Astrocyte of the spinal cord (primary cell): ENCODE results near the gene CENPT.
A peak's percentile ranks its signal among the peaks of the same experiment; 100 is the strongest.

Experiments used
- DNase-seq: peaks from one replicate; pipeline ENCODE4 v3.0.0; 2011; ENCODE audit warnings: low read depth, low spot score
- H3K4me3 ChIP-seq: 2 replicates; pipeline ENCODE4 v1.5.1; 2011; ENCODE audit warnings: low read depth, mild to moderate bottlenecking, low read length, moderate library complexity
- in situ Hi-C: cut with HindIII; loops from 2 replicates; pipeline ENCODE4 v1.10.0; 2017; ENCODE audit warnings: low sequenced_read_pairs
- TF ChIP-seq, protein P1 (sequence below): IDR thresholded peaks from 2 replicates; pipeline ENCODE4 v1.5.1; 2012; ENCODE audit warnings: low read depth, mild to moderate bottlenecking, low read length, inconsistent platforms

The CENPT gene

DNA sequence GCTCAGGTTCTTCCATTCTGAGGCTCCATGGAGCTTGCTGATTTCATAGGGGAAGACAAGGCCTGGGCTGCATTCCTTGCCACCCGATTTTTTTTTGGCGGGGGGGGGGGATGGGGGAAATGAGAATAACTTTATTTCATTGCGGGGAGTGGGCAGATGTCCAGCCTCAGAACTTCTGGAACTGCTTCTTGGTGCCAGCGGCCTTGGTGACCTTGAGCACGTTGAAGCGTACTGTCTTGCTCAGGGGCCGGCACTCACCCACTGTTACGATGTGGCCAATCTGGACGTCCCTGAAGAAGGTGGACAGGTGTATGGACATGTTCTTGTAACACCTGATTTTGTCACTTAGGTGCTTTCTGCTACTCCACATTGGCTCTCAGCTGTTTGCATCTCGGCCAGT, 8.3 kb upstream of the CENPT start:
- in situ Hi-C loops, result no loop called here
- DNase-seq, result no peak
- H3K4me3 ChIP-seq, result no peak overlapping the region
- TF ChIP-seq, protein P1, sequence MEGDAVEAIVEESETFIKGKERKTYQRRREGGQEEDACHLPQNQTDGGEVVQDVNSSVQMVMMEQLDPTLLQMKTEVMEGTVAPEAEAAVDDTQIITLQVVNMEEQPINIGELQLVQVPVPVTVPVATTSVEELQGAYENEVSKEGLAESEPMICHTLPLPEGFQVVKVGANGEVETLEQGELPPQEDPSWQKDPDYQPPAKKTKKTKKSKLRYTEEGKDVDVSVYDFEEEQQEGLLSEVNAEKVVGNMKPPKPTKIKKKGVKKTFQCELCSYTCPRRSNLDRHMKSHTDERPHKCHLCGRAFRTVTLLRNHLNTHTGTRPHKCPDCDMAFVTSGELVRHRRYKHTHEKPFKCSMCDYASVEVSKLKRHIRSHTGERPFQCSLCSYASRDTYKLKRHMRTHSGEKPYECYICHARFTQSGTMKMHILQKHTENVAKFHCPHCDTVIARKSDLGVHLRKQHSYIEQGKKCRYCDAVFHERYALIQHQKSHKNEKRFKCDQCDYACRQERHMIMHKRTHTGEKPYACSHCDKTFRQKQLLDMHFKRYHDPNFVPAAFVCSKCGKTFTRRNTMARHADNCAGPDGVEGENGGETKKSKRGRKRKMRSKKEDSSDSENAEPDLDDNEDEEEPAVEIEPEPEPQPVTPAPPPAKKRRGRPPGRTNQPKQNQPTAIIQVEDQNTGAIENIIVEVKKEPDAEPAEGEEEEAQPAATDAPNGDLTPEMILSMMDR, result no peak

DNA sequence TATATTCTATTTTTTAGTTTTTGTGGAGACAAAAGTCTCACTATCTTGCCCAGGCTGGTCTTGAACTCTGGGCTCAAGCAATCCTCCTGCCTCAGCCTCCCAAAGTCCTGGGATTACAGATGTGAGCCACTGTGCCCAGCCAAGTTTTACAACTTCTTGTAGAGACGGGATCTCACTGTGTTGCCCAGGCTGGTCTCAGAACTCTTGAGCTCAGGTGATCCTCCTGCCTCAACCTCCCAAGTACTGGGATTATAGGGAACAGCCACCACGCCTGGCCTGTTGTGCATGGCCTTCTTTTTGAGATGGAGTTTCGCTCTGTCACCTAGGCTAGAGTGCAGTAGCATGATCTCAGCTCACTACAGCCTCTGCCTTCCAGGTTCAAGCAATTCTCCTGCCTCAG, 6.2 kb upstream of the CENPT start:
- TF ChIP-seq, protein P1, result no peak
- no peak for DNase-seq
- no peak overlapping the region for H3K4me3 ChIP-seq
- in situ Hi-C loops, result no loop called here

DNA sequence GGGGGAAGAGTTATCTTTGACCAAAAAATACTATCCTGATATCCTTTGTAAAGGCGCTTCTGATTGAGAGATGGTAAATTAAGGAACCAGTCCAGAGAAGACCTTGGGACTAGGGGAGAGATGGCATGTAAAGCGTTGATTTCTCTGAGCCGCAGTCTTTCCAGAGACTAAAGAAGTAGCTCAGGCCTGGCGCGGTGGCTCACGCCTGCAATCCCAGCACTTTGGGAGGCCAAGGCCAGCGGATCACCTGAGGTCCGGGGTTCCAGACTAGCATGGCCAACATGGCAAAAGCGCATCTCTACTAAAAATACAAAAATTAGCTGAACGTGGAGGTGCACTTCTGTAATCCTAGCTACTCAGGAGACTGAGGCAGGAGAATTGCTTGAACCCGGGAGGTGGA, 625 bp upstream of the CENPT start:
- H3K4me3 ChIP-seq, result peak overlapping the region; percentile 78
- in situ Hi-C loops, result no loop called here
- TF ChIP-seq, protein P1, result no peak
- no peak for DNase-seq

DNA sequence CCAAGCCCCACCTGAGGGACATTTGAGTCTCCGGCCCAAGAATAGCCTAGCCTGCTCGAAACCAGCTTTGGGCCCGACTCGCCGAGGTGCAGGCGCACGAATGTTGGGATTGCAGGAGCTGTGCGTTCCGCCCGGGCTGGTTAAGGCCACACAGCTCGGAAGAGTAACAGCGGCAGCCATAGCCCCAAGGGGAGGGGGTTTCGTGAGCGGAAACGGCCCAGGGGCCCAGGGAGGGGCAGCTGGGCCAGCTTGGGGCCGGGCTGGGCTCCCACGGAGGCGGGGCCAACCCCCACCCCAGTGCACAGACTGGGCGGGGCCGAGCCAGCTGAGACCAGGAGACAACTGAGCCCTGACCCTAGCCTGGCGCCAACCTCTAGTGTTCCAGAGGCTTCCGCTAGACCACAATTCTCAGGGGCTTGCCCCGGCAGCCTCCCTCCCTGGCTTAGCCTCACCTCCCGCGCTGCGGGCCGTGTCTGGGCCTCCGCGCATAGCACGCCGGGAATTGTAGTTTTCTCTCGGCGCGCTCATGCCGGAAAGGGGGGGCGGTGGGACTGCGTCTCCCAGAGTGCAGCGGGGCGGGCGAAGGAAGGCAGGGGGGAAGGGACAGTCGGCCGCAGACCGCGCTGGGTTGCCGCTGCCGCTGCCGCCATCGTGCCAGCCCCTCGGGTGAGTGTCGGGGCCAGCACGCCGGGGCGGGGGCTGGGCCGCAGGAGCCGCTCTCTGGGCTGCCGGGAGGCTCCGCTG, 1.0 kb downstream of the CENPT start, which contains the start of gene NUTF2:
Gene NUTF2, plus strand, starts transcription at position 614 of the 744 bp plus-strand sequence. CDS start 18,198 bp downstream, outside the sequence.
- peak; percentile 94 for DNase-seq
- H3K4me3 ChIP-seq, result peak within 1 kb of the TSS; percentile 78
- in situ Hi-C loops, result no loop called here
- TF ChIP-seq, protein P1, result no peak

DNA sequence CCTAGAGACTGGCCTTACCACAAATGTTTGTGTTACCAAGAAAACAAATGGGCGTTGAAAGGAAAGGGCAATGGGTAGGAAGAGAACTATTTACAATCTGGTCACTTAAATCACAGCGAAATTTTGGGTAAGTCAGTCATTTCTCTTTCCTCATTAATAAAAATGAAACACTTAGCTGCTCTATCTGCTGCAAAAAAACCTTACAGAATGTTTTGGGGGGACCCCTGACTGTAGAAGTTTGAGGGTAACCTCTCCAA, 1.5 kb downstream of the CENPT start:
- peak overlapping the region; percentile 78 for H3K4me3 ChIP-seq
- TF ChIP-seq, protein P1, result no peak
- in situ Hi-C loops, result no loop called here
- DNase-seq, result no peak

DNA sequence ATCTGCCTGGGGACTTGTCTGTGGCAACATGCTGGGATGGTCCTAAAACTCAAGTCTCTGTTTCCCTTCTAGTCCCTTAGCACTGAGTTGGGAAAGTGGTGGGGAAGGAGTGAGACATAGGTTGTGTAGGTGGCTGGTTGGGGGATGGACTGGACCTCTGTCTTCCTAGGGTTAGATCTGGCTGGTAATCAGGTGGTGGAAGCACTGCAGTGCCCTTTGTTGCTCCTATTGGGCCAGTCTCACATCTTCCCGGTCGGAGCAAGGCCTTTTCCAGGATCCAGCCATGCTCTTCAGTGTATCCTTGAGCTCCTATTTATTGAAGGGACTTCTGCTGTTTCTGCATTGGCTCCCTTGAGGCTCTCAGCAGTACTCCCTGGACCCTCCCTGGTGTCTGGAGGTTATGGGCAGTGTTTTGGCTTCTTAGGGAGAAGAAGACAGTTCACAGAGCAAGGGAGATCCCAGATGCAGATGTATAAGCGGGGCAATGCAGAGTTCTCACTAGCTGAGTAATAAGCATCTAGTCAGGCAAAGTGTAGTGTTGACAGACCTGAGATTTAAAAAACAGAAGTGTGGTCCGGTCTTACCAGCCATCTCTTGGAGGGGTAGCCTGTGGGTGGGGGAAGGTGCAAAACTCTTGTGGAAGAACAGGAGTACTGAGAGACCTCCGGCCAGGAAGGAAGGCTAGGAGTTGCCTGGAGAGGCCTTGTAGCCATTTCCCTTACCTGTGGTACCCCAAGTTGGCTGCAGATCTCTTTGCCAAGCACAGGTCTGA, 2.0 kb downstream of the CENPT start:
- TF ChIP-seq, protein P1, result no peak
- DNase-seq, result no peak
- peak overlapping the region; percentile 78 for H3K4me3 ChIP-seq
- in situ Hi-C loops, result no loop called here
